ENCODE data around the gene HOXB5. TPM values are rescaled to one million over a fixed set of nuclear protein-coding genes. Genes with fewer than 3 reads are reported as not detected.

Gene HOXB5
- total RNA-seq, 2 experiments from 2014 or later = not detected

DNA sequence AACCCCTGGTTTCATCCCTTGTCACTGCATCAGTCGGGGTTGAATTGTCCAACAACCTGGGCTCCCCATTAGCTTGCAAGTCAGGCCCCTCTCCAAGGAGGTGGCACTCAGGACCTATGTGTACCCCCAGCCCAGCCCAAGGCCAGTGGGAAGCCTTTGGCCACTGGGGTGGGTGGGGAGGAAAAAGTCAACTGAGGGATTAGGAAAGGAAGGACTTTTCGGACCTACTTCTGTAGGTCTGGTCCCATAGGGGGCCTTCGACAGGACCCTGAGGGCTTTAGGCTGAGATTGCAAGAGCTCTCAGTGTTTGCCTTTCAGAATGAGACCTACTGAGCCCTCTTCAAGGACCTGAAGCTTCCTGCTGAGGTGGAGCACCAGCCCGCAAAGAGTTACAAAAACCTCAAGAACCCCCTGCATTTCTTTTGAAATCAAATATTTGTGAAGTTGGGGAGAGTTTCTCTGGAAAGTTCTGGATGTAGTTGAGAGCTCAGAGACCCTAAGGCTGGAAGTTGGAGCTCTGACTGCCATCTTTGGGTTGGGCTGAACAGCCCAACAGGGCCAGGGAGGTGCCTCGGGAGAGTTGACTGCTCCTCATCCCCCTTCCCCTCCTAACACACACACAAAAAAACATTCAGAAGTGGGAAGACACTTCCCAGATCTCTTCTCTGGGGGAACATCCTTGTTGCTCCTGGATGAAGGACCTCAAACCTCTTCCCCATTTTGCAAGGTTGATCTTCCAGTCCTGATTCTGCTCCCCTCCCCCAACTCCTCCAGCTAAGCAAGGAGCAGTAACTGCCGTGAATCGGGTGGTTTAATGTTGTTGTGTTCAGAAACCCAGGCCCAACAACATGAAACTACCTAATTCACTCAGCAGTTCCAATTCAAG lies 38.4 kb upstream of the HOXB5 start:
- Histone ChIP-seq H3K4me1 (ENCODE audit: insufficient read depth, low read length) (peaks cover 27% of the 10 kb centered on the region), H3K4me3 (ENCODE audit: low read length) (no peak overlapping the region), H3K36me3 (ENCODE audit: insufficient read depth, low read length) (no peaks in the 10 kb centered on the region), H3K27ac (ENCODE audit: low read depth in 1 of 2, low read length in 2 of 2) (no peak overlapping the region), H3K27me3 (ENCODE audit: control insufficient read depth in 1 of 2, insufficient read depth in 2 of 2, low read length in 2 of 2) (peaks cover 91 to 98% of the 10 kb centered on the region in 2 experiments), H3K9me3 (ENCODE audit: control insufficient read depth in 1 of 2, insufficient read depth in 1 of 2, low read length in 2 of 2) (peaks cover 0 to 29% of the 10 kb centered on the region in 2 experiments)
- DNase-seq (peak in 1 of 14 experiments; percentile 4), ATAC-seq (ENCODE audit: poor library complexity) (no peak)
- Mint-ChIP-seq H3K27me3 (peaks cover 98% of the 10 kb centered on the region), H3K9me3 (no peaks in the 10 kb centered on the region), H3K27ac (no peak overlapping the region), H3K4me3 (no peak overlapping the region), H3K36me3 (ENCODE audit: low read depth) (no peaks in the 10 kb centered on the region), H3K4me1 (ENCODE audit: low read depth) (peaks cover 12% of the 10 kb centered on the region)
- CTCF ChIA-PET = interaction anchor here (0.7 to 1.3 kb wide), 2 partner anchors 14 to 19 kb away, joined by 3 read pairs; no protein-coding TSS in a partner anchor
- no peak for TF ChIP-seq CTCF (IDR thresholded peaks at IDR 0.05)
- POLR2A ChIA-PET = interaction anchor here (1.1 kb wide), 1 partner anchor 9 kb away, joined by 3 read pairs; no protein-coding TSS in a partner anchor
- intact Hi-C loops (cut with DNase I, micrococcal nuclease) = no loop called here

- CTCF ChIA-PET = interaction anchor here (1.3 kb wide), 1 partner anchor 13 kb away, joined by 3 read pairs; no protein-coding TSS in a partner anchor
- peaks cover 98% of the 10 kb centered on the region for H3K27me3 Mint-ChIP-seq
- TF ChIP-seq CTCF (IDR thresholded peaks at IDR 0.05) = no peak
- Histone ChIP-seq H3K4me3 (ENCODE audit: low read length) (no peak overlapping the region), H3K4me1 (ENCODE audit: insufficient read depth, low read length) (peaks cover 27% of the 10 kb centered on the region), H3K27ac (ENCODE audit: low read depth in 1 of 2, low read length in 2 of 2) (no peak overlapping the region), H3K9me3 (ENCODE audit: control insufficient read depth in 1 of 2, insufficient read depth in 1 of 2, low read length in 2 of 2) (peaks cover 0 to 24% of the 10 kb centered on the region in 2 experiments), H3K36me3 (ENCODE audit: insufficient read depth, low read length) (no peaks in the 10 kb centered on the region), H3K27me3 (ENCODE audit: control insufficient read depth in 1 of 2, insufficient read depth in 2 of 2, low read length in 2 of 2) (peaks cover 90 to 97% of the 10 kb centered on the region in 2 experiments)
- H3K4me3 Mint-ChIP-seq = no peak overlapping the region
- DNase-seq = no peak
- peaks cover 15% of the 10 kb centered on the region for H3K4me1 Mint-ChIP-seq (ENCODE audit: low read depth)
- no peaks in the 10 kb centered on the region for H3K36me3 Mint-ChIP-seq (ENCODE audit: low read depth)
- no peak overlapping the region for H3K27ac Mint-ChIP-seq
- POLR2A ChIA-PET = interaction anchor here (1.1 kb wide), 1 partner anchor 8 kb away, joined by 3 read pairs; no protein-coding TSS in a partner anchor
- no peak for ATAC-seq (ENCODE audit: poor library complexity)
- H3K9me3 Mint-ChIP-seq = no peaks in the 10 kb centered on the region
- intact Hi-C loops (cut with DNase I, micrococcal nuclease) = no loop called here
Measured at GRCh38 chr17:48630925-48631692, 37.5 kb upstream of the HOXB5 start.

All from CD4-positive, alpha-beta T cell (primary cell).